PC-3 (cell line): ENCODE data around the gene MYCL. TPM values are rescaled to one million over a fixed set of nuclear protein-coding genes. Genes with fewer than 3 reads are reported as not detected.
"Not testable (repeated sequence)": the region's sequence is repeated elsewhere in the genome, so short reads cannot be mapped to it uniquely, and the experiment has no call there.

Source experiments
- ATAC-seq: fragments of 200-7000 bp; cut with Tn5 transposase; 2 replicates; pipeline ENCODE4 v1.9.1; 2020; ENCODE audit warnings: mild to moderate bottlenecking, moderate library complexity
- BruUV-seq: library from RNA; stranded (reverse); fragments of 400-500 nt; replicated peaks from 2 replicates; lab custom pipeline; 2021; lab: Mats Ljungman, UMichigan
- CTCF ChIA-PET: fragments of 300-600 bp; sonication (Branson Sonifier 250); formaldehyde crosslinking; loops from one replicate; lab custom pipeline; 2022; ENCODE audit warnings: antibody characterized with exemption; lab: Charles Lee
- POLR2A ChIA-PET: fragments of 300-600 bp; sonication (Branson Sonifier 250); formaldehyde crosslinking; loops from one replicate; lab custom pipeline; 2022; ENCODE audit warnings: antibody characterized with exemption; ENCODE audit not compliant: unreplicated experiment; lab: Charles Lee
- DNase-seq: peaks from one replicate; pipeline ENCODE4 v3.0.0-alpha.2; 2015
- H2AFZ ChIP-seq: fragments of 300-600 bp; sonication (generic); 2 replicates; pipeline ENCODE4 v1.6.0; 2016; ENCODE audit warnings: antibody characterized with exemption, low read length
- H3F3A ChIP-seq: fragments of 300-600 bp; sonication (generic); one replicate; pipeline ENCODE4 v1.6.0; 2017; ENCODE audit warnings: antibody characterized with exemption, low read length, control low read depth, mild to moderate bottlenecking; ENCODE audit not compliant: unreplicated experiment
- H3K27ac ChIP-seq: fragments of 300-600 bp; sonication (generic); 2 replicates; pipeline ENCODE4 v1.5.1; 2016; ENCODE audit warnings: mild to moderate bottlenecking, low read length
- H3K27me3 ChIP-seq: fragments of 300-600 bp; sonication (generic); 2 replicates; pipeline ENCODE4 v1.6.1; 2016; ENCODE audit warnings: low read length, mixed read lengths
- H3K36me3 ChIP-seq: fragments of 300-600 bp; sonication (generic); 2 replicates; pipeline ENCODE4 v1.6.1; 2016; ENCODE audit warnings: low read depth, mixed run types, low read length, mixed read lengths
- H3K4me1 ChIP-seq: fragments of 300-600 bp; sonication (generic); 2 replicates; pipeline ENCODE4 v1.5.1; 2016; ENCODE audit warnings: low read length; ENCODE audit not compliant: insufficient read depth
- H3K4me2 ChIP-seq: fragments of 300-600 bp; sonication (generic); 2 replicates; pipeline ENCODE4 v1.6.0; 2016; ENCODE audit warnings: low read length
- H3K4me3 ChIP-seq: fragments of 300-600 bp; sonication (generic); 2 replicates; pipeline ENCODE4 v1.5.1; 2016; ENCODE audit warnings: mild to moderate bottlenecking, low read length, mixed read lengths
- H3K79me2 ChIP-seq: fragments of 300-600 bp; sonication (generic); 2 replicates; pipeline ENCODE4 v1.6.1; 2017; ENCODE audit warnings: low read length, mixed read lengths
- H3K9ac ChIP-seq: fragments of 300-600 bp; sonication (generic); 2 replicates; pipeline ENCODE4 v1.6.0; 2016; ENCODE audit warnings: mild to moderate bottlenecking, low read length
- H3K9me2 ChIP-seq: fragments of 300-600 bp; sonication (generic); replicated peaks from 2 replicates; pipeline ENCODE4 v1.6.1; 2016; ENCODE audit warnings: mixed run types, low read length, mixed read lengths
- H3K9me3 ChIP-seq: fragments of 300-600 bp; sonication (generic); 2 replicates; pipeline ENCODE4 v1.6.1; 2016; ENCODE audit warnings: low read length, mixed read lengths
- H4K20me1 ChIP-seq: fragments of 300-600 bp; sonication (generic); 2 replicates; pipeline ENCODE4 v1.6.1; 2016; ENCODE audit warnings: low read length, mixed read lengths
- CTCF ChIP-seq: fragments of 300-600 bp; sonication (generic); conservative IDR thresholded peaks from 2 replicates; pipeline ENCODE4 v1.5.1; 2017; ENCODE audit warnings: antibody characterized with exemption, low read depth, mild to moderate bottlenecking, low read length
- EZH2 ChIP-seq: fragments of 300-600 bp; sonication (generic); IDR thresholded peaks from one replicate; pipeline ENCODE4 v1.6.1; 2017; ENCODE audit warnings: antibody characterized with exemption, mild to moderate bottlenecking, low read length; ENCODE audit not compliant: unreplicated experiment
- EZH2phosphoT487 ChIP-seq: fragments of 300-600 bp; sonication (generic); IDR thresholded peaks from 2 replicates; pipeline ENCODE4 v1.6.1; 2018; ENCODE audit warnings: mild to moderate bottlenecking, antibody characterized with exemption, low read length, borderline replicate concordance
- intact Hi-C: fragments of 100-400 bp; cut with micrococcal nuclease; formaldehyde crosslinking; loops from 2 replicates; pipeline ENCODE4 v1.9.0; 2023
- total RNA-seq: library from RNA; depleted of rRNA; stranded (reverse); fragments of >200 nt; gene quantifications from 2 replicates; pipeline ENCODE4 v1.2.3, GENCODE V29; 2014

The MYCL gene
- total RNA-seq, 1 experiment from 2014 or later: 4.0 TPM

GRCh38 chr1:39869538-39870112, 32.1 kb downstream of the MYCL start:
- CTCF ChIA-PET, H2AFZ ChIP-seq, H3K4me2 ChIP-seq, H3K27me3 ChIP-seq, H3K9me3 ChIP-seq, DNase-seq, H3F3A ChIP-seq, intact Hi-C loops, H3K4me3 ChIP-seq, POLR2A ChIA-PET, H3K9me2 ChIP-seq, H3K36me3 ChIP-seq, H3K9ac ChIP-seq, BruUV-seq, H3K27ac ChIP-seq, ATAC-seq: not testable (repeated sequence)
- Histone ChIP-seq H3K4me1 (peaks cover 11% of the 10 kb centered on the region; the same call in 1 of the 2 replicates), H4K20me1 (peaks cover 13% of the 10 kb centered on the region; the same call in 1 of the 2 replicates), H3K79me2 (peaks cover 86% of the 10 kb centered on the region)

GRCh38 chr1:39866767-39867166, 35.0 kb downstream of the MYCL start:
- TF ChIP-seq CTCF (no peak), EZH2phosphoT487 (no peak)
- intact Hi-C loops: loop anchor here (2.0 kb wide), 1 partner anchor 34 kb away; the partner anchor contains the start of gene MYCL
- Histone ChIP-seq H3K9ac (no peak overlapping the region), H4K20me1 (peaks cover 21% of the 10 kb centered on the region; the same call in 1 of the 2 replicates), H3K36me3 (peaks cover 3% of the 10 kb centered on the region; the same call in 1 of the 2 replicates), H2AFZ (no peak overlapping the region), H3F3A (no peaks in the 10 kb centered on the region), H3K4me2 (no peak overlapping the region), H3K4me3 (no peak overlapping the region), H3K4me1 (peaks cover 11% of the 10 kb centered on the region; the same call in 1 of the 2 replicates), H3K79me2 (peaks cover 86% of the 10 kb centered on the region), H3K9me2 (no peaks in the 10 kb centered on the region), H3K27ac (no peak overlapping the region), H3K27me3 (no peaks in the 10 kb centered on the region), H3K9me3 (no peaks in the 10 kb centered on the region)
- BruUV-seq: no TSS peak
- peak; percentile 50 for DNase-seq
- CTCF ChIA-PET: no interaction called here
- peak; percentile 97 for ATAC-seq
- POLR2A ChIA-PET: interaction anchor here (0.5 kb wide), 1 partner anchor 242 kb away, joined by 3 read pairs; no protein-coding TSS in a partner anchor

GRCh38 chr1:39865762-39866161, 36.0 kb downstream of the MYCL start:
- H3K4me2 ChIP-seq: no peak overlapping the region
- peaks cover 86% of the 10 kb centered on the region for H3K79me2 ChIP-seq
- H3K4me3 ChIP-seq: no peak overlapping the region
- no peak overlapping the region for H3K27ac ChIP-seq
- no peak overlapping the region for H2AFZ ChIP-seq
- CTCF ChIA-PET: no interaction called here
- H3K36me3 ChIP-seq: peaks cover 6% of the 10 kb centered on the region; the same call in 1 of the 2 replicates
- TF ChIP-seq EZH2 (no peak), EZH2phosphoT487 (no peak)
- no peaks in the 10 kb centered on the region for H3K9me2 ChIP-seq
- peaks cover 21% of the 10 kb centered on the region; the same call in 1 of the 2 replicates for H4K20me1 ChIP-seq
- DNase-seq: no peak
- intact Hi-C loops: loop anchor here (2.0 kb wide), 1 partner anchor 35 kb away; the partner anchor contains the start of gene MYCL
- H3K27me3 ChIP-seq: no peaks in the 10 kb centered on the region
- POLR2A ChIA-PET: no interaction called here
- BruUV-seq: no TSS peak
- no peak for ATAC-seq
- H3K4me1 ChIP-seq: peaks cover 11% of the 10 kb centered on the region; the same call in 1 of the 2 replicates
- no peaks in the 10 kb centered on the region for H3K9me3 ChIP-seq
- no peak overlapping the region for H3K9ac ChIP-seq
- H3F3A ChIP-seq: no peaks in the 10 kb centered on the region
